Activated naive CD4-positive, alpha-beta T cell treated with anti-CD3 and anti-CD28 coated beads, Interleukin-2, amount 50 U/mL, for 16 hours (primary cell): Measurements from ENCODE around the gene PRR27.

Experiments
- DNase-seq: peaks from one replicate; pipeline ENCODE4 v3.0.0-alpha.2; 2020

The PRR27 gene

DNA sequence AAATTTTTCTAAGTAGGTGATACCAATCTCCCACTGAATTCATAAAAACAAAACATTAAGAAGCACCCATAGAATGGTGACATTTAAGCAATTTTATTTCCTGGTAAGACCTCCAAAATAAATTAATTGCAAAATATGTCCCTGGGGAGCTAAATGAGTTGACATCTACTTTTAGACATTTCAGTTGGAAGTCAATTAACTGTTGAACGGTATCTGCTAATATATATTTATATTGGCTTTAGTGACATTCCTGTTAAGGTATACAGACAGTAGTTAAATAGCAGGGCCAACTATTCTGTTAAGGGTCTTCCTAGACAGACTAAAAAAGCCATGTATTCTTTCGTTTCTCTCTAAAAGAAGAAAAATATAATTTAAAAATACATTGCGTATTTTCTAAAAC is at the start of gene PRR27:
Gene PRR27 (plus strand): TSS at position 301 of the 400 bp plus-strand sequence. CDS start 139 bp downstream, outside the sequence.
- DNase-seq: no peak

DNA sequence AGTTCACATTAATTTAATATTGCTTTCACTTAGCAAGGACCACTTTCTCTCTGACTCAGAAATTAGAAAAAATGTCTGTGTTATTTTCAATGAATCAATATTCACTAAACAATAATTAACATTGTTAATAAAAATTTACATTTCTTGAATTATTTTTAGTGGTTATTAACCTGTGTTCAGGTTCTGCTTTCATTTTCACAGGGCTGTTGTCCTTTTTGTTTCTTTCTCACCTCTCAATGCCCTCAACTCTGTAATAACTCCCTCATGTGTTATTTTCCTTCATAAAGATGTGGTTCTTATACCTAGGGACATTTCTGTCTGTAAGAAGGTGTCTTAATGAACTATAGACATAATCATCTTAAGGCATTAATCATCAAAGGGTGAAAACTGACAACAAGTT is 43.1 kb upstream of the PRR27 start:
- no peak for DNase-seq

DNA sequence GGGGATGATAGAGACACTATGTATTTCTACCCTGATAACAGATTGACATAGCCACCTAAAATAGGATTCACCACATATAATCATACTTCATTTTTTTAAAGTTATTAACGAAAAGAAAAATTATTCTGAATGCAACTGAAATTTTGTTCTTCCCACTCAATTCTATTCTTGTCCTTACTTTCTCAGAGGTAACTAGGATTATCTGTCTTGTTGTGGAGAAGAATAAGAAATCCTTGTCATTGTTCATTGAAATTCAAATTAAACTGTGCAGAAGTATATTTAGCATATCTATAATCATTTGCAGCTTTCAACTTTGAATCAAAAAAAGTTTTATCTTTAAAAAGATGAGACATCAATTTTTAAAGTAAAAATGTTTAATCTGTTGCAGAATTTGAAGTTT is 40.4 kb upstream of the PRR27 start:
- no peak for DNase-seq

DNA sequence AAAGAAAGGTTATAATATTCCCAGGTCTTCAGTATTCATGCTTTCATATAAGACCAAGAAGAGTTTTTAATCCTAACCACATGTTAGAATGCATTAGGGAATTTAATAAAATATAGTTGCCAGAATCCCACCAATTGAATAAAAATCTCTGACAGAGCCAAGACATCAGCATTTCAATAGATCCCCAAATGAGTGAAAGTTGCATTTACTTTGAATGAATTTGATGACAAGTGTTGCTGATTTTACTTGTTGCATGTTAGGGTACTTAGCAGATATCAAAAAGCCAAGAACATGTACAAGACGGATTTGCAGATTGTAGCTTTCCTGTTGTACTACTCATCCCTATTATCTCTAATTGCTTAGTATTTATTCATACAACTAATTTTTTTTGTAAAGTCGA is 39.9 kb upstream of the PRR27 start:
- no peak for DNase-seq

DNA sequence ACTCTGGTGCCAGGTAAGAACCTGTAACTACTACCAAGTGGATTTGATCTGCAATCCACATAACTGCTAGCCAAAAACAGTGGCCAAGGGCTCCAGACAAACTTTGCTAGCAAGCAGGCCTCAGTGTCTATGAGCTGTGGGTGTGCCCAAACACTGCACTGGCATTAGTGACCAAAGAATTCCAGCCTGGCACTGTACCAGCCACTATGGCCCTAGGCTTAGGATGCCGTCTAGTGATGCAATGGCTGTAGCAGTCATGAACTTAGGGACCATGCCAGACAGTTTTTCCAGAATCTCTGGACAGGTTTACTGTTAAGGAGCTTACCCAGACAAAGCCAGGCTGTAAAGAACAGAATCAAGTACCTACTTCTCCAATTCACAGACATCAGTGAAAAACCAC is 33.7 kb upstream of the PRR27 start:
- no peak for DNase-seq

DNA sequence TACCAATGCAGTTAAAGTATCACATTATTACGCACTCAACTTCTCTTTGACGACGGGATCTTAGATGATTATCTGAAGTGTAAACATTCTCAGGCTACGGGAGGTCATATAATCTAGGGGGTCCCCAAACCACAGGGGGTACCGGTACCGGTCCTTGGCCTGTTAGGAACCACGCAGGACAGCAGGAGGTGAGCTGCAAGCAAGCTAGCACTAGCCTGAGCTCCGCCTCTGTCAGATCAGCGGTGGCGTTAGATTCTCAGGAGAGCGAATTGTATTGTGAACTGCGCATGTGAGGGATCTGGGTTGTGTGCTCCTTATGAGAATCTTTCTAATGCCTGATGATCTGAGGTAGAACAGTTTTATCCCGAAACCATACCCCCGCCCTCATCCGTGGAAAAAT is 20.6 kb upstream of the PRR27 start:
- no peak for DNase-seq

DNA sequence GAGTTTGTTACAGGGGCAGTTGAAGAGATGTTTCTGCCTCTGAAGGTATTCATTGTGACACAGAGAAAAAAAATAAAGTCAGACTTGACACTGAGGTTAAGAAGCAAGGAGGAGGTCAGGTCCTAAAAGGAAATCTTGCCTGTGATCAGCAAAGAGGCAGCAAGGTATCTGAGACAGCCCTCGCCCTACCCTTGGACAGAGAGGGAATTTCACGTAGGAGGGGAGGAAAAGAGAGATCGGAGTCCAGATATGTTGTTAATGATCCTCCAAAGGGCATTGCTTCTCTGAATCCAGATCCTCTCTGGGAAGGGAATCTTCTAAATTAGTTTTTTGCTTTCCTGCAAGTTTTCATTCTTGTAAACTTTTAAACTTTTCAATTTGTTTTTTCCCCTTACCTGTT is 15.3 kb upstream of the PRR27 start:
- no peak for DNase-seq

DNA sequence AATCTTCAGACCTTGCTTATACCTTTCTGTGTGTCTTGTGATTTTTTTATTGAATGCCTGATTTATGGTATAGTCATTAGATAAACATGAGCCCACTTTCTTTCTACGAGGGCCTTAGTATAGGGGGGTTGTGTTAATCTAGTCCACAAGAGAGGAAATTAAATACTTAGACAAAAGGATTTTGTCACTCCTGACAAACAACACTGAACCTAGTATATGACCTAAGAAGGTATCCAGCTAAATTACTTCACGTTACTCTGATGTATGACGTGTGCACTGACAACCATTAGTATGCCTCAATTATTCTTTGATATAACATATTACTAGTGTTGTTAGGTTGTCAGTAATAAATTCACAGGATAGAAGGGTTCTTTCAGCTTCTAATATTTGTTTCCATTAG is 2.8 kb upstream of the PRR27 start:
- DNase-seq: no peak

DNA sequence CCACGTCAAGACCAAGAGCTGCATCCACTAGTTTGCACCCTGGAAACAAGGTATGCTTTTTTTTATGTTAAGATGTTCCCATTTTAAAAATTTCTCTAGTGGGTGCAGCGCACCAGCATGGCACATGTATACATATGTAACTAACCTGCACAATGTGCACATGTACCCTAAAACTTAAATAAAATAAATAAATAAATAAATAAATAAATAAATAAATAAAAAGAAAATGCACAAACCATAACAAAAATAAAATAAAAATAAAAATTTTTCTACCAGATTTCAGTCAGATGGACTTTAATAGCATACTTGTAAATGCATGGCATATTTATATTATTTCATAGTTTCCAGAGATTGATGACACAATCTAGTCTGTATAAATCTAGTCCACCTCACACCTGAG is 1.9 kb upstream of the PRR27 start:
- no peak for DNase-seq

DNA sequence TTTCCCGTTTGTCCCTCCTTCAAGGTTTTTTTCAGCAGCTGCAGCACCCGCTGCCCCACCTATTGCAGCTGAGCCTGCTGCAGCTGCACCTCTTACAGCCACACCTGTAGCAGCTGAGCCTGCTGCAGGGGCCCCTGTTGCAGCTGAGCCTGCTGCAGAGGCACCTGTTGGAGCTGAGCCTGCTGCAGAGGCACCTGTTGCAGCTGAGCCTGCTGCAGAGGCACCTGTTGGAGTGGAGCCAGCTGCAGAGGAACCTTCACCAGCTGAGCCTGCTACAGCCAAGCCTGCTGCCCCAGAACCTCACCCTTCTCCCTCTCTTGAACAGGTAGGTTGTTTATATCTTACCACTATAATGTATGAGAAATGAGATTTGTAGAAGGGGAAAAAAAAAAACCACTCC is 4.5 kb downstream of the PRR27 start:
- DNase-seq: no peak

DNA sequence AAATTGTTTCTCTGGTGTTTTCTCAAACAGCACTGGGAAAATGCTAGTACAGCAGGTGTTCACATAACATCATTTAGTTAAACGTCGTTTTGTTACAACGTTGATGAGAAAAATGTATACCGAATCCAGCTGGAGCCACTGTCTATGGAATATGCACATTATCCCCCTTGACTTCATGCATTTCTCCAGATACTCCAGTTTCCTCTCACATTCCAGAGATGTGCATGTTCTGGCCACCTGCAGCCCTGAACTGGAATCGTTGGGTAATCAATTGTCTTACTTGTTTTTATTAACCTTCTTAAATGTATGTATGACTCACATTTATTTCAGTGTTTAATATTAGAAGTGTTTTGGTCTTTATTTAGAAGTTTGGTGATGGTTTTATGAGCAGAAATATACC is 23.1 kb downstream of the PRR27 start:
- no peak for DNase-seq

DNA sequence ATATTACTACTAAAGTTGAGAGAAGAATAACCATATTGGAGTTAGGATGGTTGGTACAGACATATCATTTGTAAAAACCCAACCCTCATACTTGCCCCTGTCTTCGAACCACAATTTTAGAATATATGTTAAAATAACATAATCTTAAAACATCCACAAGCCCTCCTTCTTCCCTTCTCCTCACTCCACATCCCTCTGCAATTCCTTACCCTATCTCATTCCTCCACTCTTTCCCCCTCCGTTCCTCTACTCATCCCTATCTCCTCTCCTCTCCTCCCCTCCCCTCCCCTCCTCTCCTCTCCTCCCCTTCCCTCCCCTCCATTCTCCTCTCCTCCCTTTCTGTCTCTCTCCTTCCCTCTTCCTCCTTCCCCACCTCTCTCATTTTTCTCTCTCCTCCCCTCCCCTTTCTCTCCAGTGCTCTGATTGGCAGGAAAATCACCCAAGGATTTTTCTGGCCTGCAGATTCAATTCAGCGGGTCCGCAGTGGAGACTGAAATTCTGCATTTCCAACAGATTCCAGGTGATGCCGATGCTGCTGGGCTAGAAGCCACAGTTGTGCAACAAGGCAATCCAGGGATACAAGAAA is 24.1 kb downstream of the PRR27 start:
- DNase-seq: no peak

DNA sequence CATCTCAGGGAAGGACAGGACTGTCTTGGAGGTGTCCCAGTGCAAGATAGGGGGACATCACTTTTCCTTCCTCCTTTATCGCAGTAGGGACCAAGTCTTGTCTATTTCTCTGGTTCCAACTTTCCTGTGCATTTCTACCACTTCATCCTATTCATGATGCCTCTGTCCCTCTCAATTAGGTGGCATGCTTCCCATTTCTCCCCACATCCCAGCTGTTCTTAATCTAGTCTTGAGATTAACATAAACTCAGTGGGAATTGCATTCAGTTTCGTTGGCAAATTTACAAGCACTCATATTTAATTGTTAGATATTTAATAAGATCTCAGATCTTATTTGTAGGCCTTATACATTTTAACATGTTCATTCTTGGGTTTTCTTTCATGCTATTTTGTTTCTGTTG is 25.8 kb downstream of the PRR27 start:
- DNase-seq: no peak

DNA sequence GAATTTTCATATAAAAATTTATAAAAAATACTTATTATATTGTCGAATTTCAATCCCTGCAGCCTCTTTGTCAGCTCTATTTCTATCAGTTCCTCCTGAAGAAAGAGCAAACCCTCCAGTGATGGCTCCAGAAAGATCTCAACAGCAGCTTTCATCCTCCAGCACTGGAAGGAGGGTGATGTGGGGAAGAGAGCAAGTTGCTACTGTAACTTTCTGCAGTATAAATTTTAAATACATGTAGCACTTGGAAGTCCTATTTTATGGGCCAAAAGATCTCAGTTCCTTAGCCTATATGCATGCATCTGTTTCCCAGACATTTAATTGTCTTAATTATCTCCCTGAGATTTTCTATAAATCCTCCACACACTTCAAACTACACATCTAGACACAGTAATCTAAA is 27.8 kb downstream of the PRR27 start:
- no peak for DNase-seq

DNA sequence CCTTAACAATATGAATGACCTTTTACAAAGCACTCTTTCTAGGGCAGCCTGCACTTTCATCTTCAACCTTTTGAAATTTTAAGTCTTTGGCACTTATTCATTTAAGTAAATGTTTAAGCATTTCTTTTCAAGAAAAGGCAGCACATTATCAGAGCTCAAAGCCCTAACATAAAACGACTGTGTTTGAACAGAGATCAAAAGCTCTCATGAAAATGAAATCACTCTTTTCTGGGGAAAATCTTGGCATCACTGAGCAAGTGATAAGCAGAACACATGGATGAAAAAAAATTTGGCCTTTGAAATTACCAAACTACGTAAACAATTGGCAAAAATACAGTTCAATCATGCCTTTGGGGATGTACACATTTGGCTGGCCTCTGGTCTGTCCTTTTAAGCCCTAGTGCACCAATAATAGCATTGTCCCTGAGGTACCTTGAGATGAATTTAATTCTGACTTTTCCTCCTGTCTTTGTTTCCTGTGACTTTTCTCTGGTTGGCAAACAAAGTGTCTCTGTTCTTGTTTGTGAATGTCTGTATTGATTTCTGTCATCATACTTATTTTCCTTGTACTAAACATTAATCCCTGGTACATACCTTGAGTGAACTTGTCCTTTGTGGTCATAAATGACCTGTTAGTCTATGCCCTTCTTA is 28.6 kb downstream of the PRR27 start:
- DNase-seq: no peak

DNA sequence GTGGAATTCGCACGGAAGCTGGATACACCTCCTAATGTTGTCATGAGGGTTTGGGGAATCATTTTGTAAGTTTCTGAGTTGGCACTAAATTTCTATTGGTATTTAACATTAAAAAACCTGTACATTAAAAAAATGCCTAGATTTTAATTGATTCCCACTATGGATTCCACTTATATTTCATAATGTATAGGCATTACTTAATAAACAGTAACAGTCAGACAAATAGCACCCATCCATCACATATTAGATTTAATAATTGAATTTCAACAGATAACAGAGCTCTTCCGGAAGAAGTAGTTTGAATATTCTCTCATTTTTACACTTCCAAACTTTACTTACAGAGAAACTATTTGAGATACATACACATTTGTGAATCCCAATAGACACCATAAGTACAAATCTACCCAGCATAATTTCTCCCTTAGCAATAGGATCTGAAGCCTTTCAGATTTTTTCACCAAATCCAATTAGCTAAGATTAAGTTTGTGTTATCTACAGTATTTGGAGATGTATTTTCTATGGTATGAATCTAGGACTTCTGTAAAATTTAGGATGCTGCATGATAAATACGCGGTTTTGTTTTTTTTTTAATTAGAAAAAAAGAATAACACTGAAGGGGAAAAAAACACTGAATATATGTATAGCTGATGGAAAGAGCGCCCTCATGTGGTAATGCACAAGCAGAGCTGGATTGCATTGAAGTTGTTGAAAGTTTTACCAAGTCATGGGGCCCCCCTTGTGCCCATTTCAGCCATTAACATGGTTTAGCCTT is 29.3 kb downstream of the PRR27 start:
- DNase-seq: no peak

DNA sequence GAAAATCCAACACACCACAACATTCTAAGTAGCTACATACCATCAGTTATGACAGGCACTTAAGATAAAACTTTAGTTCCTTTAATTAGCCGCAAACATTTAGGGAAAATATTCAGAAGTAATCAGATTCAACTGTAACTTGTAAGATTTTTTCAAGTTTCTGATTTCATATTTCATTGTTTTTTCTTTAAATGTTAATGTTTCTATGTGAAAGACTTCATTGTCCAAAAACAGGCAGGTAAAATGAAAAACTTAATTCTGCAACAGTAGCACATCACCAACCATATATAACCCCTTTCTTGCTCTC is 29.9 kb downstream of the PRR27 start:
- DNase-seq: no peak

DNA sequence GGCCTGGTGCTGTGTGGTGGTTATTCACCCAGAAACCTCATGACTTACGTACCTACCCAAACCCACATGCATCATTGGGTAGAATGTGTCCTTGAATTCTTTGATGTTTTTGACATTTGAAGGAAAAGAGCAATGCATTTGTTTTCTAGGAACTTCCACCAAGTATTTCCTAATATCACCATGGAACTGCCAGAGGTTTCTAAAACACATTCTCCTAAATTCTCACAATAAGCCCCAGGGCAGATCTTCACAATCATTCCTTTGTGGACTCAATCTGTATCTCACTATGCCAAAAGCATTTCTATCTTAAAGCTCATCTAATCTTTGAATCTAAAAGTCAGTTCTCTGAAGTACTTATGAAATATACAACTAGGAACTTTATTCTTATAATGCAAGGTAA is 33.2 kb downstream of the PRR27 start:
- DNase-seq: no peak

DNA sequence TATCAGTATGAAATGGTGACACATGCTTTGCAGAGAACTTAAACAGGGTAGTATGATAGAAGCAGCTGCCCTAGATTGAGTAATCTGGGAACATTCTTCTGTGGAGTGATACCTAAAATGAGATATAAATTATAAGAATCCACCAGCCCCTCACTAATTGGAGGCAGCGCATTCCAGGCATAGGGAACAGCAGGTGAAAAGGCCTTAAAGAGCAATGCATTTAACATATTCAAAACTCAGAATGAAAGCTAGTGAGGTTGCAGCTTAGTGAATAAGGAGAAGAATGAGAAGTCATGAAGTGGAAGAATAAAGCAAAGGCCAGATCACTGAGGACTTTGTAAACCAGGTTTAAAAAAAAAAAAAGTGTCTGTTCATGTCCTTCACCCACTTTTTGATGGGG is 36.5 kb downstream of the PRR27 start:
- no peak for DNase-seq

DNA sequence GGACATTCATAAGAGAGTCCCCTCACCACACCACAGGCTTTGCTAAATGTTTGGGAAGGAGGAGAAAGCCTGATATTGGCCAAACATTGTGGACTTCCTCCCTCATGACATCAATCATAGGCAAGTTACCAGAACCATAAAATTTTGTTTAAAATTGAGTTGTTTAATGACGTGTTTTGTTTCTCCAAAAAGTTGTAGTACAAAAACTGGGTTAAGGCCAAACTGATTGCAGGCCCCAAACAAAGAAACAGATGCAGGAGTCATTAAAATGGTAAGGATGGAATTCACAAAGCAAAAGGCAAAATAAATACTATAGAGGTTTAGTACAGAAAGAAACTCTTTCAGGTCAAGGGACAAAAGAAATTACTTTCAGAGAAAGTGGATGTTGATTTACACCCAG is 37.6 kb downstream of the PRR27 start:
- no peak for DNase-seq

DNA sequence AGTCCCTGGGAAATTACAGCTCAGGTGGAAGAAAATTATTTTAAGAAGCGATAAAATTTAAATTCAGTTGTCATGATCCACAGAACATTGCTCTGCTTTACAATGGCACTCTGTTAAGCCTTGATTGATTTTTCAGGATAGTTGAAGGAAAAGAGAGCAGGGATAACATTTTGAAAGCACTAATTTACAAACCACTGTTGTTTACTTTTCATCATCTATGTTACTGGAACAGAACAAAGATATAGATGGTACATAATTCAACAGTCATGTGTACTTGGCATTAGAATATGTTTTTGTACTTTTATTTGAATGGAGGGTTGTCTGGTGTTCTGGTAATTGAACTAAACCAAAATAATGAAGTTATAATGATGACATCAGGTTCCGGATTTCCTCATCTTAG is 38.9 kb downstream of the PRR27 start:
- DNase-seq: no peak

DNA sequence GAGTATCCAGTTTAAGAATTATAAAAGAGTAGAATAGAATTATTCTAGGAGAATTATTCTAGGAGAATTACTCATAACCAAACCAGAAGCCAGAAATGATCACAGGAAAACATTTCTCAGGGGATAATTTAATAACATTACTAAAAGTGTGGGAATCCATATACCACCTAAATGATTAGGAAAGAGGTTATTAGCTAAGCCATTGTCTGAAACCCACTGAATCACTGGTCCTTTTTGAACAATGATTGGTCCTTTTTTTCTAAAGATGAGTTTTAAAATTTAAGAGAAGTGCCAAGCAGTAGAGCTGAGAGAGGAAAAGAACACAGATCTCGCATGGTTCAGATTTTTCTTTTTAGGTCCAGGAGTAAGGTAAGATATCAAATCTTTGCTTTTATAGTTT is 41.4 kb downstream of the PRR27 start, which contains the start of gene ODAM:
Gene ODAM (plus strand): TSS at position 301 of the 400 bp plus-strand sequence. CDS start 819 bp downstream, outside the sequence.
- DNase-seq: no peak

DNA sequence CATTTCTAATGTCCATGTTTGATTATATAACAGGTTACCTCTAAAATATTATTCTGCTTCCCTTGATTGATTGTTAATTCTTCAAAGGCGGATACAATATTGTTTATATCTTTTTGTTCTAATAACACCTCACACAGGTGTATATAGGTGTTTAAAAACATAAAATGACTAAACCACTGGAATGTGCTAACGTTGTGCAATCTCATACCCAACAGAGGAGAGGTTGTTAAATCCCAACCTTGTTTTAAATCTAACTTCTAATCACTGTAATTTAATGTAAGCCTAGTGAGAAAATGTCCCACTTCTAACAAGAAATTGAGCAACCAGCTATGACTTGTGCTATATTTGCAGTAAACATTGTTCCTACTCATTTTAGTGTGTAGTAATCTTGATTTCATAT is 42.8 kb downstream of the PRR27 start:
- DNase-seq: no peak

DNA sequence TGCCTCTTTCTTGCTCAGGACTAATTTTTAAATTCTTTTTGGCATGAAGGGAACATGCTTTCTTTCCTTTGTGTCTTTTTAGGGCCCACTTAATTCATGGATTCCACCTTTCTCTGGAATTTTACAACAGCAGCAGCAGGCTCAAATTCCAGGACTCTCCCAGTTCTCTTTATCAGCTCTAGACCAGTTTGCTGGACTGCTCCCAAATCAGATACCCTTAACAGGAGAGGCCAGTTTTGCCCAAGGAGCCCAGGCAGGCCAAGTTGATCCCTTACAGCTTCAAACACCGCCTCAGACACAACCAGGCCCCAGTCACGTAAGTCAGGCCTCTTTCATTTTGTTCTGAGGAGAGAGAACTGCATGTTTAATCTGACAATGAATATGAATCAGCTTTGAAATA is 43.8 kb downstream of the PRR27 start:
- no peak for DNase-seq

DNA sequence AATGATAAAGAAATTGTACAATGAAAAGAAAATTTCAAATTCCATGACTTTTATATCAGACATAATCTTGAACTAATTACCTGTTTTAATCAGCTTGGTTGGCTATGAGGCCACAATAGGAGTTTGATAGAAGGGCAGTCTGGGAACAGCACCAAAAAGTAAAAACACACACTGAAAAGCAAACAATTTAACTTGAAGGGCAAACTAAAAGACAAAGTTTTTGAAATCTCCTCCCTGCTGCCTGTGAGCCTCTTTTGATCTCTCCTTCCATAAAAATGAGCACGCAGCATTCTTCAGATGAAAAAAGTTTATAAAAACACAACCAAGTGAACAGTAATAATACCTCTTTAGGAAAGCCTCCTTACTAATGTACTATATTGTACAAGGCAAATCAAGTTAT is 49.6 kb downstream of the PRR27 start:
- no peak for DNase-seq
